Measurements from ENCODE around the gene STARD7.
A peak's percentile ranks its signal among the peaks of the same experiment; 100 is the strongest.
"Not testable (repeated sequence)": the region's sequence is repeated elsewhere in the genome, so short reads cannot be mapped to it uniquely, and the experiment has no call there.

STARD7 gene, protein sequence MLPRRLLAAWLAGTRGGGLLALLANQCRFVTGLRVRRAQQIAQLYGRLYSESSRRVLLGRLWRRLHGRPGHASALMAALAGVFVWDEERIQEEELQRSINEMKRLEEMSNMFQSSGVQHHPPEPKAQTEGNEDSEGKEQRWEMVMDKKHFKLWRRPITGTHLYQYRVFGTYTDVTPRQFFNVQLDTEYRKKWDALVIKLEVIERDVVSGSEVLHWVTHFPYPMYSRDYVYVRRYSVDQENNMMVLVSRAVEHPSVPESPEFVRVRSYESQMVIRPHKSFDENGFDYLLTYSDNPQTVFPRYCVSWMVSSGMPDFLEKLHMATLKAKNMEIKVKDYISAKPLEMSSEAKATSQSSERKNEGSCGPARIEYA

DNA sequence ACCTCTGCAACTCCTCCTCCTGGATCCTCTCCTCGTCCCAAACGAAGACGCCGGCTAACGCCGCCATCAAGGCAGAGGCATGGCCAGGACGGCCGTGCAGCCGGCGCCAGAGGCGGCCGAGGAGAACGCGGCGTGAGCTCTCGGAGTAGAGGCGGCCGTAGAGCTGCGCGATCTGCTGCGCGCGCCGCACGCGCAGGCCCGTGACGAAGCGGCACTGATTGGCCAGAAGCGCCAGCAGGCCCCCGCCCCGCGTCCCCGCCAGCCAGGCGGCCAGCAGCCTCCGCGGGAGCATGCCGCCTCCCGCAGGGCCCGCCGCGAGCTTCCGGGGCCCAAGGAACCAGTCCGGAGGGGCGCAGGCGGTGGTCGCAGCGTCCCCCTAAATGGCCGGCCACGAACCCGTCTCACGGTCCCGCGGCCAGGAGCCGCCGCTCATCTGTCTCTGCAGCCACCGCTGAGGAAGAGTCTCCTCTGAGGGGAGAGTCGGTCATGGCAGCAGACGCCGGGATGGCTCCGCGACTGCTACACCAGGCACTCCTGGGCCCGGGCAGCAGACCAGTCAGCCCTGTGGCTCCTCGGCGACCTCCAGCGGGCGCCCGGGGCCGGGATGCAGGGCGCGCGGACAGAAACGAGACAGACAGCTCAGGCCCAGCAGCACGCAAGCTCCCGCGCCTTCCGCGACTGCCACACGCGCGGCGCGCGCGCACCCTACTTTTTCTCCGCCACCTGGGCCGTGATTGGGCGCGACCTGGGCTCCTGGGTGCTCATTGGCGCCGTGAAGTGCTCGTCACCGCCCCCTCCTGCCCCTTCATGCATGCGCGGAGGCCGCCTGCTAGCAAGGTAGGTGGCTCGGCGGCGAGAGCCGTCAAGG is at the start of gene STARD7:
STARD7 (minus strand) TSS at position 685 of the 868 bp plus-strand sequence; CDS start at position 292, 393 bp downstream.
- peak; percentile 98 for DNase-seq (ENCODE audit: low read depth in 2 of 2)

DNA sequence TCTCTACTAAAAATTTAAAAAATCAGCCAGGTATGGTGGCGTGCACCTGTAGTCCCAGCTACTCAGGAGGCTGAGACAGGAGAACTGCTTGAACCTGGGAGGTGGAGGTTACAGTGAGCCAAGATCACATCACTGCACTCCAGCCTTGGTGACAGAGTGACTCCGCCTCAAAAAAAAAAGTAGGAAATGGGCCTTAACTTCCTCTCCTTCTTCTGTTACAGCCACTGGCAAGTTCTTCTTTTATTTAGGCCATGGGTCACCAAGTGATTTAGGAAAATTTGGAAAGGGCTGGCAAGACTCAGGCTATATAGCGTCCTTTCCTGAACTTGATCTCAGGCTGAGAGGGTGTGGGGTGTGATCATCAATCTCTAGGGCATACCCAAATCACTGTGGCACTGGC is 49.1 kb upstream of the STARD7 start:
- not testable (repeated sequence) for DNase-seq (ENCODE audit: low read depth in 2 of 2)

DNA sequence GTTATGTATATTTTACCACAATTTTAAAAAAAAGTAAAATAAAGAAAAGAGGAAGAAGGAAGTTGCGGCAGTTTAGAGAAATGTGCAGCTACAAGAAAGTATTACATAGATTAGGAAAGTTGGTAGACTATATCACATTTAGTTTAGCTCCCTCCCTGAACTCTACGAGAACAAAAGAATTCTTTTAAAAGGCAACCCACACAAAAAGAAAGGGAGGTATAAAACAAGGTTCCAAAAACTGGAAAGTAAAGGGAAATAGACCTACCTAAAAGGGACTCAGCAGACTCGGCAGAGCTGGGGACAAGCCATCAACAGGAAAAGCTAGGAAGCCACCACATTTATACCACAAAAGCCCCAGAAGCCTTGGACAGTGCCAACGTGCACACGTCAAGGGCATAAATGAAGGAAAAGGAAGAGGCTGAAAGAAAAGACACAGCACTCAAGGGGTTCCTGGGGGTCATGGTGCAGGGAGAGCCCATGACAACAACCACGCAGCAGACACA is 48.0 kb upstream of the STARD7 start:
- no peak for DNase-seq (ENCODE audit: low read depth in 2 of 2)

DNA sequence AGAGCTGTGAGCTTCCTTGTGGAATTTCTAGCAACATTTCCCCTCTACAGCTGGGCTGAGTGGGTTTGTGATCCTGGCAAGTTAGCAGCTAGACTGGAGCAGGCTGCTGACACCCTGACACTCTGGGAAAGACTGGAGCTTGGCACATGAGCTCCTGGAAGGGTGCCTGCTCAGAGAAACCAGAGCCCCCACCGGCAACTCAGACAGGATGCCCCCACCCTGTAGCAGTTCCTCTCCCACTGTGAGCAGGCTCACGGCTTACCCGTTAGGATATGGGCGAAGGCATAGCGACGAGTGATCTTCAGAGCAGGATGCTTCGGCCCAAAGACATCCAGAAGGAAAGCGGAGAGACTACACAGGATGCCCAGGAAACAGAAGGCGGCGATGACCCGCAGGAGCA is 45.9 kb upstream of the STARD7 start:
- DNase-seq (ENCODE audit: low read depth in 2 of 2): no peak

DNA sequence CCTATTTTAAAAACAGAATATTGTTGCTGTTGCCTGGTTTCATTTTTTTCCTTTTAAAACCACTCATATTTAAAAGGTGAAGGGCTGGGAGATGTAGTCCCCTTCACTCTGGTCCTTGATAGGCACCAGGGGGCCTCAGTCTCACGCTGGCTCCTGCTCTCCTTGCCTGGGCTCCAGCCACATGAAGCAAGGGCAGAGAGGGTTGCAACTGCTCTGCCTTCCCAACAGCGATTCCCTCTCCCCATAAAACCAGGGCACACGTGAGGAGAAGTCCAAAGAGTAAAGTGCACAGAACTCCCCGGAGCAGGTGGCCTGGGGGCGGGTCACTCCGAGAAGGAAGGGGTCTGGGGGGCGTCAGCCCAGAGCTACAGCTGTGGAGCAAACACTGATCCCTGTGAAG is 44.4 kb upstream of the STARD7 start:
- no peak for DNase-seq (ENCODE audit: low read depth in 2 of 2)

DNA sequence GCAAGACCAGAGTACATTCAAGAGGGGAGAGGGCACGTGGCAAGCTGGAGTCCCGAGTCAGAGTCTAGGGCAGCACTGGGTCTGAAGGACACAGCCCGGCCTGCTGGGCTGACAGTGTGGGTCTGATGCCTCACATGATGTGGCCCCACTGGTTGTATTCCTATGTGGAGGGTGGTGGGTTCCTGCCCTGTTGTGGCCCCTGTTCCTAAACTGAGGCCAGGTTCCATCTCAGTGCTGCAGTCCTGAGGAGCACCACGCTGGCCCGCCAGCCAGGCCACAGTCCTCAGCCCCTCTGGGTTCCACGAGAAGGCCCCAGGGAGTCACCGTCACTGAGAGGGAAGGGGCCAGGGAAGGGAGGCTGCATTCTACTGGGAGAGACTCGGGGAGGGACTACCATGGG is 43.9 kb upstream of the STARD7 start:
- no peak for DNase-seq (ENCODE audit: low read depth in 2 of 2)

DNA sequence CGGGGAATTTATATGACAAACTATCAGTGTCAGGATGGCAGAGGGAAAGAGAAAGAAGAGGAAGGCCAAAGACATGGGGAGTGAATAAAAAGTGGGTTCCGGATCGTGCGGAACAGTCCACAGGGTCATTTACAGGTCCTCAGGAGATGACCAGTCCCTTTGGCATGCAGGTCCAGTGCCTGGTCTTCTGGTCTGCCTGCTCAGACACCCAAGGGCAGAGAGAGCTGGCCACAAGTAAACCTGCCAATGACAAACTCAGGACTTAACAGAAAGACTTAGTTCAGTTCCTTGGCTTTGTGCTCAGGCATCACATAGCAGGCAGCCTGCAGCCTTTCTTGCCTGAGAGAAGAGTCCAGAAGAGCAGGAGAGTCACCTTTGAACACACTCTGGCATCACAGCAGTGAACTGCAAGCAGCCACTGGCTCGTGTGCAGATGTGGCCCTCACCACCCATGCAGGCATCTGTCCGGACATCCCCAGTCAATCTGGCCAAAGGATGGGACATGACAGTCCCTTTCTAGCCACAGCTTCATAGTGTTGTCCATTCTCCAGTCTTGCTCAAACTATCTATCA is 43.2 kb upstream of the STARD7 start:
- DNase-seq (ENCODE audit: low read depth in 2 of 2): no peak

DNA sequence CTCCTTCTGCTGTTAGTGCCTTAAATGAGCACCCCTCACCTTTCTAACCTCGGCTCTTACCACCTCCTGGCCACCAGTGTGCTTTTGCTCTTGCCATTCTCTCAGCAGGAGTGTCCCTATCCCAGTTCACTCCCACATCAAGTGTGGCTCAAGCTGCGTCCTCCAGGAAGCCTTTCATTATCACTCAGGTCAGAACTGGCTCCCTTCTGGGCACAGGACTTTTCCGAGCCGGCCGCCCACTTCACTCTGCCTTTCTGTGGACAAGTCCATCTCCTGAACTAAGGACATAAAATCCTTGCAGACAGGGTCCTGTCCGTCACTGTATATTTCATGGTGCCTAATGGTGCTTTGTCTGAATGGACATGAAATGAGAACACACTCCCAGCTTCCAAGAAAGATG is 41.6 kb upstream of the STARD7 start:
- DNase-seq (ENCODE audit: low read depth in 2 of 2): no peak

DNA sequence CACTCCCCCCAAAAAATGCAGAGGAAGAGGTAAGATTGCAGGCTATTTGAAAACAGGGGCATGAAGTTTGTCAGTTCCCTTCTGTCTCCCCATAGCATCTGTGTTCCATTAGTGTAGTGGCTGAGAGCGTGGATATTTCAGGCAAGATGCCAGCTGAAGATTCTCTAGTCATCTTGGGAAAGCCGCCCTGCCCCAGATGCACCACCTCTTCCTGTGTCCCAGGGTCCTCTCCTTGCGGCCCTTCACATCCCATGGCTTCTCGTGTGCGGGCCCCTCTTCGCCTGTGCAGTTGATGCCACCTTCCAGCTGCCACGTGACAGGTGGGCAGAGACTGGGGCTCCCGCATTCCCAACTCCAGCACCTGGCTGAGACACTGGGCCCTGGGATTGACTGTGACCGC is 41.0 kb upstream of the STARD7 start:
- DNase-seq (ENCODE audit: low read depth in 2 of 2): no peak

DNA sequence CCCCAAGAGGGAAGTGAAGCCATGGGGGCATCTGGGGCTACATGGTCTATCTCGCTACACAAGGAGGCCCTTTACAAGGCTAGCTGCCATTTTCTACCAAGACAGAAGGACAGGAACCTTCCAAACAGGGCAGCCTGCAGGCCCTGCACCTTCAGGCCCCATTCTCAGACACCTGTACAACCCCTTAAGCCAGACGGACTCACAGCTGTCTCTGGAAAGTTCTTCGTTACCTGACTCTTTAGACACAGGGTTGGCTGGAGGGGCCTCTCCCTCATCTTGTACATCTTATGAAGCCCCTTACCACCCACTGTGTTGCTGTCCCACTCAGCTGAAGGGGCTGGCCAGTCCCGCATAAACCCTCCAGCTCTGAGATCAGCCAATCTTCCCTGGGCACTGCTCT is 40.0 kb upstream of the STARD7 start:
- DNase-seq (ENCODE audit: low read depth in 2 of 2): no peak

DNA sequence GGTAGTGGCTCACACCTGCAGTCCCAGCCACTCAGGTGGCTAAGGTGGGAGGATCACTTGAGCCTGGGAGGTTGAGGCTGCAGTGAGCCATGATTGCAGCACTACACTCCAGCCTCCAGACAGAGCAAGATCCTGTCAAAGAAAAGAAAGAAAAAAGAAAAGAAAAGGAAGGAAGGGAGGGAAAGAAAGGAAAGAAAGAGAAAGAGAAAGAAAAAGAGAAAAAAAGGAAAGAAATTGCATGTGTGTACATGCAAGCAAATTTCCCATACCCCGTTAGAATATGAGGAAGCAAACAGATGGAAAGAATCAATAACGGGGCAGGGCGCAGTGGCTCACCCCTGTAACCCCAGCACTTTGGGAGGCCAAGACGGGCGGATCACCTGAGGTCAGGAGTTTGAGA is 39.3 kb upstream of the STARD7 start:
- DNase-seq (ENCODE audit: low read depth in 2 of 2): no peak

DNA sequence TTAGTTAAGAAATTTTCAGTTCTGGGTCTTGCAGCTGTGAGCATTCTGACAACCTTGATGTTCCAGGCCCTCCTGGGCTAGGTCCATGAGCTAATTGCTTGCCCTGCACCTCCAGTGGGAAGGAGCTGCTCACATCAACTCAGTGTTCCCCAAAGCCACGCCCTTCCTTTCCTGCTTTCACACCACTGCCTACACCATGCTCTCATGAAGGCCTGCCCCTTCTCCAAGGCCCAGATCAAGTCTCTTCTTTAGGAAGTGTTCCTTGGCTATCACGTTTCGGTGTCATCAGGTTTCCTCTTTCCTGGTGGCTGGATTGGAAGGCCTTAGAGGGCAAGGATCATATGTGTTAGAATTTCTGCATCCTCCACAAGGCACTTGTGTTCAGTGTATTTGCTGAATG is 38.4 kb upstream of the STARD7 start:
- DNase-seq (ENCODE audit: low read depth in 2 of 2): no peak

DNA sequence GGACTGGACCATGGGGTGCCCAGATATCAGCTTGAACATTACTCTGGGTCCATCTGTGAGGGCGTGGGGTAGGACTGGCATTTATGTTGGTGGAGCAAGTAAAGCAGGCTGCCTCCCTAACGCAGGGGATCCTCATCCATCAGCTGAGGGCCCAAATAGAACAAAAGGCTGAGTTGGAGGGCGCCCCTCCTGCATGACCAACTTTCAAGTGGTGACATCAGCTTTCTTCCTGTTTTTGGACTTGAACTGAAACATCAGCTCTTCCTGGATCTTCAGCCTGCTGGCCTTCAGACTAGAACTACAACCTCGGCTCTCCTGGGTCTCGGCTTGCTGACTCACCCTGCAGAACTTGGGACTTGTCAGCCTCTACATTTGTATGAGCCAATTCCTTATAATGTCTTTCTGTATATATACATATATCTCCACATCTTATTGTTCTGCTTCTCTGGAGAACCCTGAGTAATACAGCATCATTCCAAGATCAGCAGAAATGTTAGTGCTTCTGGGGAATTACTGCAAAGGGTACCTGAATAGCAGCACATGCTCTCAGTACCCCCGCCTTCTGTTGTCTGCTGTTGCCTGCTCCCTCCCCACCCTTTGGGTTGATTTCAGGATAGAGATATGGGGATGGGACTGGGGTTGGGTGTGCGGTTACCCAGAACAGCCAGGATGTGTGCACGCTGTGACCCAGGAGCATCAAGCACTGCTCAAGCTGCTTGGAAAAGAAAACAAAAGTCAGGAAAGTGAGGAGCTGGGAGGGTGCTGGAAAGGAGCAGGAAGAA is 37.2 kb upstream of the STARD7 start:
- DNase-seq (ENCODE audit: low read depth in 2 of 2): no peak

DNA sequence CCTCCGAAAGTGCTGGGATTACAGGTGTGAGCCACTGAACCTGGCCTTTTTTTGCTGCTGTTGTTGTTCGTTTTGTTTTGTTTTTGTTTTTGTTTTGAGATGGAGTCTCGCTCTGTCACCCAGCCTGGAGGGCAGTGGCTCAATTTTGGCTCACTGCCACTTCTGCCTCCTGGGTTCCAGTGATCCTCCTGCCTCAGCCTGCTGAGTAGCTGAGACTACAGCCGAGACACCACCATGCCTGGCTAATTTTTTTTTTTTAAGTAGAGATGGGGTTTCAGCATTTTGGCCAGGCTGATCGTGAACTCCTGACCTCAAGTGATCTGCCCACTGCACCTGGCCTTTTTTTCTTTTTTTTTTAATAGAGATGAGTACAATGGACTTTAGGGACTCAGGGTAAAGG is 35.2 kb upstream of the STARD7 start:
- DNase-seq (ENCODE audit: low read depth in 2 of 2): no peak

DNA sequence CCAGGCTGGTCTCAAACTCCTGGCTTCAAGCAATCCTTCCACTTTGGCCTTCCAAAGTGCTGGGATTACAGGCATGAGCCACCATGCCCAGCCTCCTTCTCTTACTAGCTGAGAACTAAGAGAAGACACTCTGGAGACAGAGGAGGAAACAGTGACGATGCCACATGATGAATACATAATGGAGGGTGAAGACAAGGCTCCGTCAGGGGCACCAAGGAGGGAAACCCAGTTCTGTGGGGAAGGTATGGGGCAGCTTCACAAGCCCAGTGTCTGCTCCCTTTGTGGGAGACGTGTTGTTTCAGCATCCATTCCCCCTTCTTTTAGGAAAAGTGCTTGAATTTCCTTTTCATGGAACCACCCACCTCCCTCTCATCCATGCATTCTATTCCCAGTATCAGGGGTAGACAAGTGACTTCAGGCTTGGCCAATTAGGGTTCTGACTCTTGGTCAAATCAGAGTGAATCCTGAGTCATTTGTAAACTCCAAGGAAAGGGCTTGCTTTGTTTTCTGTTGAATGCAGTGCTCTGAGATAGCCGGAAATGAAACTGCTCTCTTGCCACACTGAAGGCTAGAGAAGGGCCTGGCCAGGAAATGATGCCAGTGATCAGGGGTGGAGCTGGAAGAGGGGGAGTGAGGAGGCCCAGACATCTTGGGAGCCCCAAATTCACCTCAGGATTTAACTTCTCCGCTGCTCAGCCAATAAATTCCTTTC is 33.4 kb upstream of the STARD7 start:
- DNase-seq (ENCODE audit: low read depth in 2 of 2): peak; percentile 51 to 60

DNA sequence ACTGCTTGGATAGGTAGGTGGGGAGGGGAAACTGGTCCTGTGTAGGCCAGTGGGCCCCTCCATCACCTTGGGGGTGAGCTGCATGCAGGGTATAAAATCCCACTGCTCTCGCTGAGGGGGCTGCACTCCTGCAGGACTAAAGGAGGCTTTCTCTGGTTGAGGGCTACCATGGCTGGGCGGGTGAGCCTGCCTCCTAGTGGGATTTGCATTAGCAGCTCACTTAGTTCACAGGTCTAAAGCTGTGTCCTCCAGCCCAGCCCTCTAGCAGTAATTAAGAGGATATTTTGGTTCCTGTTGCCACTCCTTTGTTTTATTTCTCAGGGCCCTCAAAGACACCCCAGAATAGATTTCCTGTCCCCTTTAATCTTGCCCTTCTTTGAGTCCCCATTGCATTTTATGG is 32.6 kb upstream of the STARD7 start:
- DNase-seq (ENCODE audit: low read depth in 2 of 2): no peak

DNA sequence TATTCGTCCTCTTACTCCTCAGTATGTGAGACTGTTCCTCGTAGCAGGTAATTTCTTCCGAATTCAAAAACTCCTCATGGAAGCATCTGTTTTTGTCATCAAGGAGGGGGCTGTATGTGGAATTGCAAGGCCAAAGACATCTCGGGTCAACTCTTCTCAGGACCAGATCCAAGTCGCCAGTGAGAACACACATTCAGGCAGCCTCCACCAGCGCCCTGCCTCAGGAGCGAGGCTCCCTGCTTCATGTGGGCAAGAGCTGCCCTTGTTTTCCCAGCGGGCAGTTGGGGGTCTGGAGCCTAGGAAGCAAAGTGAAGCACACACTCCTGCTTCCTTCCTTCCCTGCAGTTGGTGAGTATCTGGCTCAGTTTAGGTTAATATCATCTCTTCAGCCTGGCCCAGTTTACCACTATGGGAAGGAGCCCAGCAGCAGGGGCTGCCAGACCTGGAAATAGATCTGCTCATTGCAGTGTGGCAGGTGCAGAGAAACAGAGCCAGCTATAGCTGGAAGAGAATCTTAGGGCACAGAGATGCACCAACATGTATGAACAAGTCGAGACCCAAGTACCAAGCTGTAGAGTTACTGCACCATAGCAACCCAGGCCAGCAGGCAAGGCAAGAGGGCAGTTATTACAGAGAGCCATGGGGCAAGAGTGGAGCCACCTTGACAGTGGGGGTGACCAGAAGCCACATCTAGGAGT is 31.9 kb upstream of the STARD7 start:
- DNase-seq (ENCODE audit: low read depth in 2 of 2): no peak

DNA sequence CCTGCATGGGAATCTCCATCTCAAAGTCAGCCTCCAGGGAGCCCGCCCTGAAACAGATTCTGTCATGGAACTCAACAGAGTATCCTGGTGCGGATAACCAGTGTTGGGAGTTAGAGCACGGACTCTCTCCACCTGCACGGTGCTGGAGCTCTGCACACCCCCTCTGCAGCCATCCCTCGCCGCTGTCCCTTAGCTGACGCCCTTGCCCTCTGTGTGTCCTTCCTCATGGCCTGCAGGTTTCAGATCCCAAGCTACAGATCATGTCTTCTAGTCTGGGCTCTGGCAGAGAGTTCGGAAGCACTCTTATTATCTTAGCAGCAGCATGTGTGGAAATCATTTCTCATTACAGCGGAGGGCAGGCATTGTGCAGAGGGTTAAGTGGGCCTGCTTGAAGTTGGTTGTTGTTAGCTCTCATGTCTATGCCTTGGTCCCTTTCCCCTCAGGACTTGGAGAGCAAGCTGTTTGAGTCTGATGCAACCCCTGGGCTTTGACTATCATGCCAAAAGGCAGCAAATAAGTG is 31.2 kb upstream of the STARD7 start:
- no peak for DNase-seq (ENCODE audit: low read depth in 2 of 2)

DNA sequence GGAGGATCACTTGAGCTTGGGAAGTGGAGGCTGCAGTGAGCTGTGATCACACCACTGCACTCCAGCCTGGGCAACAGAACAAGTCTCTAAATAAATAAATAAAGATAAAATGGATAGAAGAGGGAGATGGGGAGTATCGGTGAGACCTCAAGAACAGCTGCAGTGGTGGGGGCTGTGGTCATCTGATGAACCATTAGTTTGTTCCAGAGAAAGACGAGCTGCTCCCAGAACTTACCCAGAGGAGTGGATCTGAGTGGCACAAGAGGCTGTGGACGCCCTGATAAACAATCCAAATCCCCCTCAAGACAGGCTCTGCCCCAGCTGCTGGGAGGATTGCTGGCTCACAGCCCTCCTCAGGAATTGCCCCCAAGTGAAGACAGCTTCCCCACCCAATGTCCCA is 30.5 kb upstream of the STARD7 start:
- DNase-seq (ENCODE audit: low read depth in 2 of 2): no peak

DNA sequence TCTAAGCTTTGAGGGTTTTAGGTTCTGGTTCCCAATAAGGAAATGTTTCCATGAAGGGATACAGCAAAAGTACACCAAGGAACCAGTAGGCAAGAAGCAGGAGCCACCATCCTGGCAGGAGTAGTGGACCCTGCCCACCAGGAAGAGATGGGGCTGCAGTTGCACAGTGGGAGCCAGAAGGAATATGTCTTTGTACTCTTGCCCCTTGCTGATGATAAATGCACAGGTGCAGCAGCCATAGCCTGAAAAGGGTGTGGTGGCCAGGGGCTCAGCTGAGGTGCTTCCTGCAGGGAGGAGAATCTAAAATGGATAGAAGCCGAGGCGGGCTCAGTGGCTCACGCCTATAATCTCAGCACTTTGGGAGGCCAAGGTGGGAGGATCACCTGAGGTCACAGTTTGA is 29.6 kb upstream of the STARD7 start:
- no peak for DNase-seq (ENCODE audit: low read depth in 2 of 2)

Data from stimulated activated CD4-positive, alpha-beta T cell treated with anti-CD3 and anti-CD28 coated beads, Interleukin-15, amount 100 ng/mL, for 48 hours (primary cell).